Liver (tissue), 9 donors: ENCODE measurements around the gene SPRN. TPM values are rescaled to one million over a fixed set of nuclear protein-coding genes. Genes with fewer than 3 reads are reported as not detected.
"Not testable (repeated sequence)": the region's sequence is repeated elsewhere in the genome, so short reads cannot be mapped to it uniquely, and the experiment has no call there.

Experiments
- DNase-seq: peaks from one replicate; pipeline ENCODE4 v3.0.0-alpha.2; 2017; ENCODE audit warnings: low spot score
- H3K27ac ChIP-seq, 2 donors: one replicate each; pipeline ENCODE4 v1.7.0; 2013; ENCODE audit warnings: inconsistent platforms in 2 of 2, low read length in 2 of 2, control low read depth in 1 of 2, low read depth in 1 of 2, mild to moderate bottlenecking in 1 of 2
- H3K27me3 ChIP-seq, 4 donors: one replicate each; pipeline versions ENCODE4 v1.6.1 to v1.7.0; 2013; ENCODE audit warnings: low read length in 3 of 4, inconsistent platforms in 1 of 4, mild to moderate bottlenecking in 1 of 4, moderate library complexity in 1 of 4; ENCODE audit not compliant: control insufficient read depth in 4 of 4, insufficient read depth in 4 of 4
- H3K36me3 ChIP-seq, 4 donors: one replicate each; pipeline versions ENCODE4 v1.6.1 to v1.7.0; 2013; ENCODE audit warnings: low read length in 3 of 4, mild to moderate bottlenecking in 3 of 4, low read depth in 1 of 4, moderate library complexity in 1 of 4; ENCODE audit not compliant: control insufficient read depth in 4 of 4, insufficient read depth in 3 of 4
- H3K4me1 ChIP-seq, 4 donors: one replicate each; pipeline versions ENCODE4 v1.6.1 to v1.7.0; 2013; ENCODE audit warnings: low read length in 3 of 4, mild to moderate bottlenecking in 3 of 4, moderate library complexity in 1 of 4; ENCODE audit not compliant: control insufficient read depth in 4 of 4, insufficient read depth in 4 of 4
- H3K4me3 ChIP-seq, 3 donors: one replicate each; pipeline versions ENCODE4 v1.6.1 to v1.7.0; 2013; ENCODE audit warnings: low read length in 3 of 3, control low read depth in 1 of 3, low read depth in 1 of 3, mild to moderate bottlenecking in 1 of 3
- H3K9ac ChIP-seq, 2 donors: one replicate each; pipeline ENCODE4 v1.7.0; 2013; ENCODE audit warnings: low read length in 2 of 2, mild to moderate bottlenecking in 2 of 2, moderate library complexity in 2 of 2, control low read depth in 1 of 2, low read depth in 1 of 2
- H3K9me3 ChIP-seq, 4 donors: one replicate each; pipeline versions ENCODE4 v1.6.1 to v1.7.0; 2013; ENCODE audit warnings: low read length in 3 of 4; ENCODE audit not compliant: control insufficient read depth in 4 of 4
- ATF3 ChIP-seq: IDR thresholded peaks from 2 replicates; pipeline ENCODE4 v1.6.1; 2016; ENCODE audit warnings: antibody characterized with exemption
- CTCF ChIP-seq: fragments of 150-350 bp; IDR thresholded peaks from 2 replicates; pipeline ENCODE4 v1.5.1; 2017; ENCODE audit warnings: improper control_type of control experiment, low read depth, low read length; ENCODE audit not compliant: missing input control
- EGR1 ChIP-seq, 2 donors: IDR thresholded peaks; 2 replicates each; pipeline ENCODE4 v1.6.1; 2016 to 2018; ENCODE audit warnings: antibody characterized with exemption in 2 of 2, low read depth in 2 of 2
- FOXA1 ChIP-seq: IDR thresholded peaks from 2 replicates; pipeline ENCODE4 v1.6.1; 2016; ENCODE audit warnings: antibody characterized with exemption
- FOXA2 ChIP-seq: IDR thresholded peaks from 2 replicates; pipeline ENCODE4 v1.6.1; 2016; ENCODE audit warnings: antibody characterized with exemption
- HNF4G ChIP-seq: IDR thresholded peaks from 2 replicates; pipeline ENCODE4 v1.6.1; 2016; ENCODE audit warnings: antibody characterized with exemption
- JUND ChIP-seq, 2 donors: IDR thresholded peaks; 2 replicates each; pipeline ENCODE4 v1.6.1; 2016; ENCODE audit warnings: antibody characterized with exemption in 2 of 2
- MAX ChIP-seq: IDR thresholded peaks from 2 replicates; pipeline ENCODE4 v1.6.1; 2016; ENCODE audit warnings: antibody characterized with exemption
- RAD21 ChIP-seq, 2 donors: IDR thresholded peaks; 2 replicates each; pipeline ENCODE4 v1.6.1; 2016; ENCODE audit warnings: antibody characterized with exemption in 2 of 2, mild to moderate bottlenecking in 2 of 2
- RXRA ChIP-seq, 2 donors: IDR thresholded peaks; 2 replicates each; pipeline ENCODE4 v1.6.1; 2017 to 2018; ENCODE audit warnings: antibody characterized with exemption in 2 of 2, mild to moderate bottlenecking in 1 of 2
- SP1 ChIP-seq: IDR thresholded peaks from 2 replicates; pipeline ENCODE4 v1.6.1; 2018; ENCODE audit warnings: antibody characterized with exemption, mild to moderate bottlenecking
- YY1 ChIP-seq: IDR thresholded peaks from 2 replicates; pipeline ENCODE4 v1.6.1; 2016; ENCODE audit warnings: antibody characterized with exemption, mild to moderate bottlenecking
- ZBTB33 ChIP-seq: IDR thresholded peaks from 2 replicates; pipeline ENCODE4 v1.6.1; 2016; ENCODE audit warnings: antibody characterized with exemption
- WGBS: extraction: QIAGEN DNeasy Blood & Tissue Kit; methylation state at CpG from one replicate; pipeline ENCODE4 v1.1.7; 2013; 5-methylcytosine and 5-hydroxymethylcytosine counted together
- polyA plus RNA-seq, 2 donors: library from polyadenylated mRNA; stranded (reverse) in 1 of 2; unstranded in 1 of 2; fragments of 200-250 nt in 1 of 2; fragments of >200 nt in 1 of 2; fragmentation: Nextera tagmentation in 1 of 2; extraction: Ambion mirVana in 1 of 2; gene quantifications; one replicate each; pipeline versions ENCODE4 v1.2.1 to v1.2.3, GENCODE V29; 2013 to 2015
- total RNA-seq, 2 donors: library from RNA; depleted of rRNA; stranded (reverse); fragments of >200 nt; gene quantifications; one replicate each; pipeline ENCODE4 v1.2.3, GENCODE V29; 2014
- donor health status: healthy.
- donor health status: healthy.
- donor health status: healthy.
- donor health status: healthy.
- donor health status: healthy.

The SPRN gene
- total and polyA plus RNA-seq, 4 donors = 1.3 to 36.4 TPM; not detected in 2

GRCh38 chr10:133388236-133388972, 36.0 kb downstream of the SPRN start:
- Histone ChIP-seq H3K9ac (no peak overlapping the region), H3K4me1 (peaks cover 0 to 4% (median under 1%) of the 10 kb centered on the region in 4 donors), H3K36me3 (peaks cover 0 to 22% (median 15%) of the 10 kb centered on the region in 4 donors), H3K27me3 (no peaks in the 10 kb centered on the region), H3K4me3 (no peak overlapping the region), H3K9me3 (no peaks in the 10 kb centered on the region), H3K27ac (no peak overlapping the region)
- TF ChIP-seq EGR1 (IDR thresholded peaks at IDR 0.05; ENCODE audit: low read depth in 2 of 2) (no peak), FOXA2 (no peak), YY1 (no peak), ZBTB33 (no peak), JUND (IDR thresholded peaks at IDR 0.05) (no peak), HNF4G (no peak), SP1 (no peak)
- 87% methylated on average over 17 of the region's 17 CpGs for WGBS
- no peak for DNase-seq

GRCh38 chr10:133386951-133387350, 37.5 kb downstream of the SPRN start:
- H3K36me3 ChIP-seq = peaks cover 0 to 22% (median 16%) of the 10 kb centered on the region in 4 donors
- not testable (repeated sequence) for H3K4me3 ChIP-seq, DNase-seq, H3K27ac ChIP-seq, H3K27me3 ChIP-seq, H3K4me1 ChIP-seq, H3K9ac ChIP-seq, H3K9me3 ChIP-seq
- whole genome bisulfite sequencing = 98% methylated on average over 4 of the region's 4 CpGs

- H3K9ac ChIP-seq = no peak overlapping the region
- TF ChIP-seq EGR1 (IDR thresholded peaks at IDR 0.05; ENCODE audit: low read depth in 2 of 2) = no peak
- TF ChIP-seq ATF3 = no peak
- no peak for TF ChIP-seq JUND (IDR thresholded peaks at IDR 0.05)
- TF ChIP-seq RAD21 (IDR thresholded peaks at IDR 0.05) = no peak
- H3K27ac ChIP-seq = no peak overlapping the region
- H3K4me3 ChIP-seq = no peak overlapping the region
- peaks cover 0 to 21% (median 13%) of the 10 kb centered on the region in 4 donors for H3K36me3 ChIP-seq
- no peak for DNase-seq
- WGBS = 98% methylated on average over 2 of the region's 2 CpGs
- no peaks in the 10 kb centered on the region for H3K27me3 ChIP-seq
- H3K9me3 ChIP-seq = no peaks in the 10 kb centered on the region
- H3K4me1 ChIP-seq = peaks cover 0 to 9% (median under 1%) of the 10 kb centered on the region in 4 donors
Observed at GRCh38 chr10:133385214-133385613, 39.2 kb downstream of the SPRN start.

- H3K9ac ChIP-seq = no peak overlapping the region
- H3K36me3 ChIP-seq = peaks cover 0 to 20% (median 10%) of the 10 kb centered on the region in 4 donors
- H3K27me3 ChIP-seq = no peaks in the 10 kb centered on the region
- no peak overlapping the region for H3K4me3 ChIP-seq
- H3K27ac ChIP-seq = no peak overlapping the region
- 97% methylated on average over 13 of the region's 13 CpGs for WGBS
- H3K4me1 ChIP-seq = peaks cover 3 to 16% (median 8%) of the 10 kb centered on the region in 4 donors
- no peaks in the 10 kb centered on the region for H3K9me3 ChIP-seq
- no peak for DNase-seq
- TF ChIP-seq MAX (no peak), ZBTB33 (no peak), FOXA1 (no peak), FOXA2 (no peak), RXRA (IDR thresholded peaks at IDR 0.05) (no peak), YY1 (no peak), RAD21 (IDR thresholded peaks at IDR 0.05) (no peak), CTCF (no peak)
Observed at GRCh38 chr10:133384071-133384470, 40.4 kb downstream of the SPRN start.
